BE2C (cell line): ENCODE data around the gene ZNF627.

ENCODE experiments used
- DNase-seq: peaks from one replicate; pipeline ENCODE4 v3.0.0-alpha.2; 2020
- H3K27me3 ChIP-seq: fragments of 250-450 bp; sonication (Bioruptor Pico); 2 replicates; pipeline ENCODE4 v1.5.1; 2020; ENCODE audit warnings: mild to moderate bottlenecking
- H3K36me3 ChIP-seq: fragments of 250-450 bp; sonication (Bioruptor Pico); 2 replicates; pipeline ENCODE4 v1.5.1; 2020; ENCODE audit warnings: mild to moderate bottlenecking
- H3K4me1 ChIP-seq: fragments of 250-450 bp; sonication (Bioruptor Pico); 2 replicates; pipeline ENCODE4 v1.5.1; 2020
- H3K4me3 ChIP-seq: 2 replicates; pipeline ENCODE4 v1.5.1; 2011; ENCODE audit warnings: low read depth, low read length
- H3K9me3 ChIP-seq: fragments of 250-450 bp; sonication (Bioruptor Pico); 2 replicates; pipeline ENCODE4 v1.5.1; 2020
- CTCF ChIP-seq: IDR thresholded peaks from 2 replicates; pipeline ENCODE4 v1.5.1; 2012; ENCODE audit warnings: mild to moderate bottlenecking, low read depth, low read length

Gene ZNF627

GRCh38 chr19:11662278-11662677 is 65.0 kb downstream of the ZNF627 start:
- no peak for DNase-seq
- H3K4me3 ChIP-seq, result no peak overlapping the region
- no peaks in the 10 kb centered on the region; the same call in 1 of the 2 replicates for H3K9me3 ChIP-seq
- H3K27me3 ChIP-seq, result no peaks in the 10 kb centered on the region
- TF ChIP-seq CTCF, result no peak
- H3K36me3 ChIP-seq, result no peaks in the 10 kb centered on the region; the same call in 1 of the 2 replicates
- no peaks in the 10 kb centered on the region for H3K4me1 ChIP-seq

GRCh38 chr19:11663181-11663591 is 65.9 kb downstream of the ZNF627 start:
- Histone ChIP-seq H3K4me1 (no peaks in the 10 kb centered on the region), H3K9me3 (no peaks in the 10 kb centered on the region; the same call in 1 of the 2 replicates), H3K36me3 (no peaks in the 10 kb centered on the region; the same call in 1 of the 2 replicates), H3K27me3 (no peaks in the 10 kb centered on the region), H3K4me3 (no peak overlapping the region)
- TF ChIP-seq CTCF, result no peak
- DNase-seq, result no peak
